Activated effector memory CD4-positive, alpha-beta T cell treated with Interleukin-2 at 50 U/mL for 16 hours (primary cell): ENCODE results near the gene PSD4.

Source experiments
- DNase-seq: peaks from one replicate; pipeline ENCODE4 v3.0.0-alpha.2; 2020

The PSD4 gene

GRCh38 chr2:113185664-113186432 is 12.1 kb downstream of the PSD4 start:
- no peak for DNase-seq

- no peak for DNase-seq
Observed at GRCh38 chr2:113186433-113186796, 12.6 kb downstream of the PSD4 start.

- DNase-seq: no peak
Observed at GRCh38 chr2:113187771-113188170, 14.0 kb downstream of the PSD4 start.

- DNase-seq: no peak
Observed at GRCh38 chr2:113190871-113191270, 17.1 kb downstream of the PSD4 start.

GRCh38 chr2:113192459-113193100 is 18.8 kb downstream of the PSD4 start:
- DNase-seq: no peak

- DNase-seq: no peak
Observed at GRCh38 chr2:113195923-113196501, 22.2 kb downstream of the PSD4 start.

- DNase-seq: no peak
Observed at GRCh38 chr2:113196839-113197238, 23.1 kb downstream of the PSD4 start.

- no peak for DNase-seq
Observed at GRCh38 chr2:113197347-113198047, 23.7 kb downstream of the PSD4 start.

- DNase-seq: no peak
Observed at GRCh38 chr2:113198048-113198789, 24.4 kb downstream of the PSD4 start.

GRCh38 chr2:113198790-113199612 is 25.2 kb downstream of the PSD4 start:
- DNase-seq: peak; percentile 74

GRCh38 chr2:113200236-113200635 is 26.5 kb downstream of the PSD4 start:
- no peak for DNase-seq

- no peak for DNase-seq
Observed at GRCh38 chr2:113200736-113201490, 27.1 kb downstream of the PSD4 start.

- DNase-seq: no peak
Observed at GRCh38 chr2:113201496-113202304, 27.9 kb downstream of the PSD4 start.

- no peak for DNase-seq
Observed at GRCh38 chr2:113202305-113203216, 28.8 kb downstream of the PSD4 start.

GRCh38 chr2:113203217-113203530 is 29.4 kb downstream of the PSD4 start:
- DNase-seq: no peak

GRCh38 chr2:113203901-113204519 is 30.2 kb downstream of the PSD4 start:
- DNase-seq: peak; percentile 67

- DNase-seq: no peak
Observed at GRCh38 chr2:113206251-113206650, 32.5 kb downstream of the PSD4 start.

- no peak for DNase-seq
Observed at GRCh38 chr2:113207021-113207420, 33.2 kb downstream of the PSD4 start.

- no peak for DNase-seq
Observed at GRCh38 chr2:113208396-113208795, 34.6 kb downstream of the PSD4 start.
